SH-SY5Y (cell line): ENCODE data around the gene BCKDHB.

Source experiments
- GATA2 ChIP-seq: IDR thresholded peaks from 2 replicates; pipeline ENCODE4 v1.6.1; 2011; ENCODE audit warnings: mild to moderate bottlenecking, low read depth, low read length
- GATA3 ChIP-seq: IDR thresholded peaks from 2 replicates; pipeline ENCODE4 v1.6.1; 2011; ENCODE audit warnings: low read depth, mild to moderate bottlenecking, low read length, moderate library complexity

DNA sequence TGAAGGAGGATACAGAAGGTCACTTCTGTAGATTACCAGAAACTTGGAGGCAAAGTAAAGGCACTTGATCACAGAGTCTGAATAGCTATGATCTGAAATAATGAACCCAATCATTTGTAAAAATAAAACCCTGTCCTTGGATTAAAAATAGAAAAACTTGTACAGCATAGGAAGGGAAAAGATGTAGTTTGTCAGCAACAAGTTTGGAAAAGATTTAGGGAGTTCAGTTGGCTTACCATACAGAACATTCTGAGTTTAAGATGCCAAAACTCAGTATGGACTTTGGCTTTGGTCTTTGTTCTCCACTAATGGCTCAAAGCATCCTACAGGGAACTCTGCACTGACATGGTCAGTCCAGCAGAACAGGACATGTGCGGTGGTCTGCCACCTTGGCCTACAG, 240.6 kb downstream of the BCKDHB start:
- TF ChIP-seq GATA2 (no peak), GATA3 (no peak)
